ENCODE results near the gene COL5A1.
"Not testable (repeated sequence)": the region's sequence is repeated elsewhere in the genome, so short reads cannot be mapped to it uniquely, and the experiment has no call there.

COL5A1 gene

GRCh38 chr9:134709512-134710270 lies 68.1 kb downstream of the COL5A1 start:
- H3K27ac ChIP-seq: no peak overlapping the region

GRCh38 chr9:134710271-134710540 lies 68.6 kb downstream of the COL5A1 start:
- H3K4me3 ChIP-seq (ENCODE audit: low read depth, low read length): no peak overlapping the region
- no peak overlapping the region for H3K27ac ChIP-seq
- H3K79me2 ChIP-seq: no peaks in the 10 kb centered on the region
- H3K9me3 ChIP-seq (ENCODE audit: control insufficient read depth, low read length): no peaks in the 10 kb centered on the region
- no peak overlapping the region for H2AFZ ChIP-seq
- H3K27me3 ChIP-seq (ENCODE audit: control insufficient read depth, insufficient read depth, low read length): no peaks in the 10 kb centered on the region
- H3K4me1 ChIP-seq: no peaks in the 10 kb centered on the region
- H3K9ac ChIP-seq: no peak overlapping the region
- H3K36me3 ChIP-seq (ENCODE audit: control insufficient read depth, insufficient read depth, low read length): no peaks in the 10 kb centered on the region
- no peak overlapping the region for H3K4me2 ChIP-seq (ENCODE audit: low read length)
- no peak for TF ChIP-seq CTCF (IDR thresholded peaks at IDR 0.05)

More at GRCh38 chr9:134709512-134710270, 68.1 kb downstream of the COL5A1 start:
- no peaks in the 10 kb centered on the region for H3K79me2 ChIP-seq
- no peak overlapping the region for H3K4me2 ChIP-seq (ENCODE audit: low read length)
- no peak overlapping the region for H3K4me3 ChIP-seq (ENCODE audit: low read depth, low read length)
- H2AFZ ChIP-seq: no peak overlapping the region
- H3K9me3 ChIP-seq (ENCODE audit: control insufficient read depth, low read length): no peaks in the 10 kb centered on the region
- H3K9ac ChIP-seq: no peak overlapping the region
- TF ChIP-seq CTCF (IDR thresholded peaks at IDR 0.05): no peak
- no peaks in the 10 kb centered on the region for H3K27me3 ChIP-seq (ENCODE audit: control insufficient read depth, insufficient read depth, low read length)
- H3K4me1 ChIP-seq: no peaks in the 10 kb centered on the region
- H3K36me3 ChIP-seq (ENCODE audit: control insufficient read depth, insufficient read depth, low read length): no peaks in the 10 kb centered on the region

- no peaks in the 10 kb centered on the region for H3K4me1 ChIP-seq
- no peak overlapping the region for H2AFZ ChIP-seq
- no peaks in the 10 kb centered on the region for H3K36me3 ChIP-seq (ENCODE audit: control insufficient read depth, insufficient read depth, low read length)
- H3K27me3 ChIP-seq (ENCODE audit: control insufficient read depth, insufficient read depth, low read length): no peaks in the 10 kb centered on the region
- no peaks in the 10 kb centered on the region for H3K79me2 ChIP-seq
- no peak overlapping the region for H3K4me2 ChIP-seq (ENCODE audit: low read length)
- H3K27ac ChIP-seq: no peak overlapping the region
- no peak overlapping the region for H3K4me3 ChIP-seq (ENCODE audit: low read depth, low read length)
- H3K9ac ChIP-seq: no peak overlapping the region
- no peak for TF ChIP-seq CTCF (IDR thresholded peaks at IDR 0.05)
- H3K9me3 ChIP-seq (ENCODE audit: control insufficient read depth, low read length): no peaks in the 10 kb centered on the region
Observed at GRCh38 chr9:134710901-134711300, 69.3 kb downstream of the COL5A1 start.

- TF ChIP-seq CTCF (IDR thresholded peaks at IDR 0.05): no peak
Observed at GRCh38 chr9:134712243-134712642, 70.6 kb downstream of the COL5A1 start.

GRCh38 chr9:134712926-134713325 lies 71.3 kb downstream of the COL5A1 start:
- Histone ChIP-seq H3K36me3 (ENCODE audit: control insufficient read depth, insufficient read depth, low read length) (no peaks in the 10 kb centered on the region), H3K79me2 (no peaks in the 10 kb centered on the region), H3K4me2 (ENCODE audit: low read length) (no peak overlapping the region), H2AFZ (no peak overlapping the region), H3K4me1 (no peaks in the 10 kb centered on the region), H3K9me3 (ENCODE audit: control insufficient read depth, low read length) (no peaks in the 10 kb centered on the region), H3K27me3 (ENCODE audit: control insufficient read depth, insufficient read depth, low read length) (no peaks in the 10 kb centered on the region), H3K4me3 (ENCODE audit: low read depth, low read length) (no peak overlapping the region), H3K9ac (no peak overlapping the region), H3K27ac (no peak overlapping the region)
- TF ChIP-seq CTCF (IDR thresholded peaks at IDR 0.05): no peak

More at GRCh38 chr9:134712243-134712642, 70.6 kb downstream of the COL5A1 start:
- Histone ChIP-seq H3K27ac (no peak overlapping the region), H3K27me3 (ENCODE audit: control insufficient read depth, insufficient read depth, low read length) (no peaks in the 10 kb centered on the region), H3K4me2 (ENCODE audit: low read length) (no peak overlapping the region), H3K9me3 (ENCODE audit: control insufficient read depth, low read length) (no peaks in the 10 kb centered on the region), H2AFZ (no peak overlapping the region), H3K79me2 (no peaks in the 10 kb centered on the region), H3K4me3 (ENCODE audit: low read depth, low read length) (no peak overlapping the region), H3K4me1 (no peaks in the 10 kb centered on the region), H3K36me3 (ENCODE audit: control insufficient read depth, insufficient read depth, low read length) (no peaks in the 10 kb centered on the region), H3K9ac (no peak overlapping the region)

- not testable (repeated sequence) for H3K27ac ChIP-seq; H3K9me3 ChIP-seq (ENCODE audit: control insufficient read depth, low read length); H3K36me3 ChIP-seq (ENCODE audit: control insufficient read depth, insufficient read depth, low read length); H2AFZ ChIP-seq; H3K9ac ChIP-seq; H3K4me2 ChIP-seq (ENCODE audit: low read length); H3K27me3 ChIP-seq (ENCODE audit: control insufficient read depth, insufficient read depth, low read length); H3K79me2 ChIP-seq; H3K4me3 ChIP-seq (ENCODE audit: low read depth, low read length); H3K4me1 ChIP-seq
Observed at GRCh38 chr9:134715536-134715935, 73.9 kb downstream of the COL5A1 start.
